T-helper 1 cell (primary cell): ENCODE results near the gene SLC22A4.

Experiments
- DNase-seq, 5 donors: peaks; one replicate each; pipeline ENCODE4 v3.0.0-alpha.2; 2012 to 2020

SLC22A4 gene

DNA sequence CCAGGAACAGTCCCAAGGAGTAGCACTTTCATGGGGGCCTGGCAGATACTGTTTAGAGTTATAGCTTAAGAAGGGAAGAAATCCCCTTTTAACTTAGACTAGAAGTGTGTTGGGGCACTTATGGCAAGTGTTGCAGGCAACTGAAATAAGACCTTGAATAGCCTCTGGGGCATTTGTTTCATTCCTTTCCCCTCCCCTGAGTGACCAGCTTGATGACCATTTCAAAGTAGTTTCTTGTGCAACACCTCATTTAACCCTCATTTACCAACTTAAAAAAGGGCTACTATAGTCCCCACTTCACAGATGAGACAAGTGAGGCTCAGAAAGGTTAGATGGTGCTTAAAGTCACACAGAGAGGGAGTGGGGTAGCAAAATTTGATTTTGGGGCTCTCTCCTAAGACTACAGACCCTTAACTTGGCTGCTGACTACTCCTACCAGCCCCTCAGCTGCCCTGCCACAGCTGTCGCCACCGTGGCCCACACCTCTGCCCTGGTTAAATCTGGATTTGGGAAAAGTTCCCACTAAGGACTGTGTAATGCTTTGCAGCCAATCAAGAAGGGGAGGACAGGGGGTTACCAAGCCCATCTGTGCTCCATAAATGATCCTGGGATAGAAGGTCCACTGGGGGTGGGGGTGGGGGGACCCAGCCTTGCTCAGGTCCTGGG, 31.2 kb upstream of the SLC22A4 start:
- no peak for DNase-seq

DNA sequence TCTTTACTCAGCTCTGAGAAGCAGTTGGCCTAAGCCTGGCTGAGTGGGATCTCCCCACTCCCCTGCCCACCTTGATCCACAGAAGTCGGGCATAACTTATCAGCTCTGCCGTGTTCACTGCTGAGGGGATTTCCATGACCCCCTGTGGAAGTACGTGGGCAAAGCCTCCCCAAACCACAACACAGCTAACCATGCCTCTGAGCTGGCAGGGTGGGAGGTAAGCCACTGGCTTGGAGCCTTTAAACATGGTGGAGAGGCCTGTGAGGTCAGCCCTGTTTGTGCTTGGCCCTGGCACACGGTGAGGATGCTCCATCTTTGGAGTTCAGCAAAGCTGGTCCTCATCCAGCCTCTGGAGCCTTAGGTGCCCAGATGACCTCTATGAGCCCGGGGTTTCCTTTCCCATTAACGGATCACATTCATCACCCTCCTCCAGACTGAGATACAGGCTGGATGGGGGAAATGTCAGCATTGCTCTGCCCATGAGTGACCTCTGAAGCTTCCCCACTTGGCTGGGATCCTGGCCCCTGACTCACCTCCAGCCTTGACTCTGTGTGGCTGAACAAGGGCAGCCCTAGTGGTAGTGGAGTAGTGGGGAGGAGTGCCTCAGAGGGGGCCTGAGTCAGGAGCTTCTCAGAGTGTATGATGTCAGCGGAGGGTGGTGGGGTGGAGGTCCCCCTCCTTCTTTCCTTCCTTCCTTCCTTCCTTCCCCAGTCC, 30.5 kb upstream of the SLC22A4 start:
- DNase-seq = no peak

DNA sequence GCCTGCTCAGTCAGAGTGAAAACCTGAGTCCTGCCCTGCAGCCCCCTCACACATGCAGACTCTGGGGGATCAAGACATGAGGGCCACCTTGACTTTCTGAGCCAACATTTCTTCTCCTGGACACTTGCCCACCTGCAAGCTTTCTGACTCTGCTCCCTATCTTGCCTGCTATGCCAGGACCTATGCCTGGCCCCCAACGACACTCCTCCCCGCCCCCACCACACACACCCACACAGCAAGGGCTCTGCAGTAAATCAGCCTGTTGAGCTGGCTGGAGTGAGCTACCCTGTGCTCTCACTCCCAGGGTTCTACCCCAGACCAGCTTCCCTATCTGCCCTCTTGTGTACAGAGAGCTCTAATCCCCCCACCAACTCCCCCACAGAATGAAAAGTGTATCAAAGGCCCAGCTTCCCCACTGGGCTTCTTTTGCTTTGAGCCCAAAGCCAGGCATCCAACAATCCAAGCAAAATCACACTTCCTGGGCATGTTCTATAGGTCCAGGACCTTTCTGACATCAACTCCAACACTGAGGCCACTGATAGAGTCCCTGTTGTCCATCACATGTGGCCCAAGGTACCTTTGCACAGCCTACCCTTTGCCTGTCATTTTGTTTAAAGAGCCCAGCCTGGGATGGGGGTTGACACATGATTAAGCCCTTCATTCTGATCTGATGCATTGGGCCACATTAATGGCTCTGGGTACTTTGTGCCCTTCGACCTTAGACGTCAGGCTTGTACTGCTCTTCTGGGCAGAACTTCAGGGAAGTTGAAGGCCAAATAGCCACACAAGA, 29.5 kb upstream of the SLC22A4 start:
- no peak for DNase-seq

DNA sequence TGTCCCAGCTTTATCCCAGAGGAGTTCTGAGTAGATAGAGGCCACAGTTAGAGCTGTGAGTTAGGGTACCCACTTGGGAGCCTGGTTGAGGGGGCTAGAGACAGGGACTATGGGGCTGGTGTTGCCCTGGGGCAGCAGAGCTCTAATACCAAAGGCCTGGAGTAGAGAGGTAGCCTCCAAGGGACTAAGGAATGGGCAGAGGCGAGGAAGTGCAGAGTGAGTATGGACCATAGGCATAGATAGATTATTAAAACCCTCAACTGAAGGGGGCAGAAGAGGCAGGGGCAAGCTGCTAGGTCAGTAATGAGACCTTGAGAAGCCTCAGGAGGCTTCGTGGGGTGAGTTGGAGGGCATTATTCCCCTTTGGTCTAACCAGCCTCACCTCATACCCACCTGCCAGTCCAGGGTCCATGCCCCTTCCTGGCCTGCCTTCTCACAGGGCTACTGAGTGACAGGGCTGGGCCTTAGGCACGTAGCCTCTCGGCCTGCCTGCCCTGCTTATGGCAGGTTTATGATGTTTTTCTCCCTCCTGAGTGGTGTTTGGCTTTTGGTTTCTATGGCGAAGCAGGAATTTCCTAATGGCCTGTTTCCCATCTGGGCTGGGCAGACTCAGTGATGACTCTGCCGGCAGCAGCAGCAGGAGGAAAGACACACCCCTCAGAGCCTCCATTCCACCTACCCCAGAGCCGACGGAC, 28.7 kb upstream of the SLC22A4 start:
- DNase-seq = no peak

DNA sequence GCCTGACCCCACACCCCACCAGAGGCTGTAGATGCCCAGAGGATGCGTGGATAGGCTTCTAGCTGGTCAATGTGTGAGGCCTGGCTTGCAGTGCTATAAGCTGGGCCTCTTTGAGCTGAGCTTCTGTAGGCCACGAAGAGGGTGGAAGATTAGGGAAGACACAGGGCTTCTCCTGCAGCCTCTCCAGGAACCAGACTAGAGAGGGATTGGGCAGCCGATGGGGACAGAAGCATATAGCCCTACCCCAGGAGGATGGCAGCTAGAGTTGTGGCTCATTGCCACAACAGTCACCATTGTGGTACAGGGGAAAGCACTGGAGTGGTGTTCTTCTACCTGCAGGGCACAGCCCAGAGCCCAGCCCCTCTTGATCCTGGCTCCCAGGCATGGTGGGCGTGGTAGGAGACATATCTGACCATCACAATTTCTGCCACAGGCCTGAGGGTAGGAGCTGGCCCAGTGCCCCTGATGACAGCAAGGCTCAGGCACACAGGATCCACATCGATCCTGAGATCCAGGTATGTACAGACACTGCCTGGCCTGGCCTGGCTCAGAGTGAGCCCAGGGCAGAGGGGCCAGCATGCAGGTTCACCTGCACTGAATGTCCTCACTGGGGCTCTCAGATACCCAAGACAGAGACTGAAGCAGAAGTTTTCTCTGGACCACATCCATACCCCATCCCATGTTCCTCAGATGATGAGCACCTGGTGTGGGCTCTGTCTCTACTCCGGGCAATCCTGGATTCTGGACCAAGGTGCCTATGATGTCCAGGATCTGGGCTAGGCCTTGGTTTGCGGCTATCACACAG, 28.0 kb upstream of the SLC22A4 start:
- DNase-seq = no peak

DNA sequence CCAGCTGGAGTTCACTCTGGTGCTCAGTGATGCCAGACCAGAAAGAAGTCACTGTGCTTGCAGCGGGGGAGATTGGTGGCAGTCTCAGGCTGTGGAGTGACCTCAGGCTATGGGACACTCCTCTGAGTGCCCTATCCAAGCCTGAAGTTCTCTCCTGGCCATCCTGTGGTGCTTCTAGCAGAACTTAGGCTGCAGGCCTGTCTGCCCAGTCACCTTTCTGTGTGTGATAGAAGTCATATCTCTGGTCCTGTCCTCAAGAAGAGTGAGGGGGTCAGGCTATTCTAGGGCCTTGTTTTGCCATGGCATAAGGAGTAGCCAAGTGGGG, 27.4 kb upstream of the SLC22A4 start:
- DNase-seq = no peak

DNA sequence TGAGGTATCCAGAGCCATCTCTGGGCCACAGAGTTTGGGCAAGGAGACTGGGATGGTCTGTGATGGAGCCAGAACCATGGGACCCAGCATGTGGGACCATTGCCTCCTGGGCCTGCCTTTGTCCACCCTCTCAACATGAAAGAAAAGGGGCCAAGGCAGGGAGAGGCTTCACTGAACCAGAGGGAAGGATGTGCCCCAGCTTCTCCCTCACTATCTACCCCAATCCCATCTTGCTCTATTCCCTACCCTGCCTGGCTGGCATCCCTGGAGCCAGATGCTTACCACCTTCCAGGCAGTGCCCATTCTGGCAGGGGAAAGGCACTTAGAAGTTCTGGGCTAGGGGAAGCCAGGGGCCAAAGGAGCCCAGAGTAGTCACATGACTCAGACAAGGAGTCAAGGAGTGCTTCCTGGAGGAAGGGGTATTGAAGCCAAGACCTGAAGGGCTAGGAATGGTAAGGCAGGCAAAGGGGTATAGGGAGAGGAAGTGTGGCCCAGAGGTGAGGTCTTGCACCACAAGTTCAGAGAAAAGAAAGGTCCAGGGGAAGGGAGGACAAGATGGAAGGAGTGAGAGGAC, 26.9 kb upstream of the SLC22A4 start:
- DNase-seq = no peak

DNA sequence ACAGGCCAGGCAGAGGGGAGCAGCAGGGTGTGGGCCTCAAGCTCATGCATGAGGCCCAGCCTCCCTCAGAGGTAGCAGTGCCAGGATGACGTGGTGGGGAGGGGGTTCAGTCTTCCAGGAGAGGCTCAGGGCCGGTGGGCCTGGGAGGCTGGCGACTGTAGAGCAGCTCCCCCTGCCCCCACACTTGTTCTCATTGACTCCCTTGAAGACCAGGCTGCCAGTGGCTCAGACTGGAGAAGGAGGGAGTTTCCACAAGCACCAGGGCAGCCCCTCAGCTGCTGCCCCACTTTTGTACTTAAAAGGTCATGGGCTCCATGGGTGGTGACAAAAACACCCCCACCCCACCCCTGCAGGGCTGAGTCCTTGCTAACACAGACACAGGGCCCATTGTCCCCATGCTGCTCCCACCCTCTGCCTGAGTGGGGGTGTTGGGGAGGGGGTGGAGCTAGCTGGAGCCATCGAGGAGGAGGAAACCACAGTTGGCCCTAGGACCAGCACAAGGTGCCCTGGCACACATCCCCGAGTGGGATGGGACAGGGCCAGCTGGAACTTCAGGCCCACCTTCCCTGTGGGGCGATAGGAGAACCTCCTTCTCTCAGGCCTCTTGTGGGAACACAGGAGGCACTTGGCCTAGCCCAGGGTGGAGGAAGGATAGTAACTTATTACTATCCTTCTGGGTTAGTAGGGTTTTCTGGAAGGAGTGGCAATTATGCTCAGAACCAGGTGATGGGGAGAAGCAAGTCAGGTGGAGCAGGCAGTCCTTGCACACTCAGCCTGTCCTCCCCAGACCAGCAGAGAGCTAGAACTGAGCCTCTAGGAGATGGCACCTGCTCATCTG, 26.0 kb upstream of the SLC22A4 start:
- no peak for DNase-seq

DNA sequence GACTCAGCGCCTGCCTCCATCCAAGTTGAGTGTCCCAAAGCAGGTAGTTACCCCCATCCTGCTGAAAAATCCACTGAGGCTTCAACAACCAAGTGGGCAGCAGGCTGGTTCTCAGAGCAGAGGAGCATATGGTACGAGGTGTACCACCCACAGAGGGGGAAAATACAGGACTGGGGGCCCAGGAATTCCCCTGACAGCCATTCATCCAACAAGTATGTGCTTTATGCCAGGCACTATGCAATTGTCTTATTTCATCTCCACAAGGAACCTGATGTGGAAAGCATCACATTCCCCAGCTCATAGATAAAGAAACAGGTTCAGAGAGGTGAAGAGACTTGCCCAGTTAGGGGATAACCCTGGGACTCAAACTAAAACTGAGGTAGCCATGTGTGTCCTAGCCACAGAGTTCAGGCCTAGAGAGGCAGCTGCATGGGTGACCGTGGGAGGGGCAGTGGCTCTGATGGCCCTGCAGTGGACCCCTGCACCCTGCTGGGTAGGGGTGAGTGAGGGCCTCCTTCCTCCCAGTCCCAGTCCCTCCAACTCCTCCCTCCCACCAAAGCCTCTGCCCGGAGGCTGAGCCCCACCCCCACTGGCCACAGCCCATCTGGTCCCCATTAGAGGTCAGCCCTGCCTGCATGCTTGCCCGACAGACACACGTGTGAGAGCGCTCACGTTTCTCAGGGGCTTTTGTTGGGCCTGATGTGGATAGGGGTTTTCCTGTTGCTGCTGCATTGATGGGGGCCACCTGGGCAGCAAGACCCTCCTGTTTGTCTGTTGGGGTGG, 25.2 kb upstream of the SLC22A4 start:
- DNase-seq = no peak

DNA sequence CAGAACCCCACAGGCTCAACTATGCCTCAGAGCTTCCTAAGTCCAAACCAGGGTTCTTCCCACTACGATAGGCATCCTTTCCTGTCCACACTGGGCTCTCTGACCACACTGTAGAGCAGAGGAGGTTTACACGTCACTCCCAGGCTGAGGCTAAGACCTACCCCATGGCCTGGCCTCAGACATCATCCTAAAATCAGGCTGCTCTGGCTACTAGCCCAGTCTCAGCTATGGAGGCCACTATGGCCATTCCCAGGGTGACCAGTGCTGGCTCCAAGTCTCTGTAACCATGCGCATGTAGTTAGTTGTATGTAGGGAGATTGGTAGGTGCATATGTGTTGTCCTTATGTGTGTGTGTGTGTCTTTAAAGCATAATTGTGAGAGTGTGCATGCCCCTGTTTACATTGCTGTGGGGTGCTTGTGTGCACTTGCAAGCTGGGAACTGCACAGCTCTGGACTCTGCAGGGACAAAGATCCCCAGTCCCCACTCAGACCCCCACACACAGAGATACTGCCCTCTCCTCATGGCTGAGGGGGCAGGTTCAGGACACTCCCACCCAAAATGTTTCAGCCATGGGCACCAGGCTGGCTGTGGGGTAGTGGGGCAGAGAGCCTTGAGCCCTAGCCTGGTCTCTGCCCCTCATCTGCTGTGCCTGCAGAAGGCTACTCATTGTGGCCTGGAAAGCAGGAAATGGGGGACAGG, 24.4 kb upstream of the SLC22A4 start:
- no peak for DNase-seq

DNA sequence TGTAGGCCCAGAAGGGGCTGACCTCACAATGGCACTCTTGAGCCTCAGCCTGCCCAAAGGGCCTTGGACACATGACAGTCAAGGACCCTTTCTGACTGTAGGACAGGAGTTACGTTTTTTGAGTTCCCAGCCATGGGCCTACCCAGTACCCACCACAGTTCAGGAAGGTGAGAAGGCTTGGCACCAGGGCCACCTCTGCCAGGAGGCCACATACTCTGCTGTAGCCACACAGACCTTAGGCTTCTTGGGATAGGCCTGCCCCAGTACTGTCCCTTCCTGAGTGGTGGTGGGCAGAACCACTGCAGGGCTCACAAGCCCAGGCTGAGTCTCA, 23.9 kb upstream of the SLC22A4 start:
- DNase-seq = no peak

DNA sequence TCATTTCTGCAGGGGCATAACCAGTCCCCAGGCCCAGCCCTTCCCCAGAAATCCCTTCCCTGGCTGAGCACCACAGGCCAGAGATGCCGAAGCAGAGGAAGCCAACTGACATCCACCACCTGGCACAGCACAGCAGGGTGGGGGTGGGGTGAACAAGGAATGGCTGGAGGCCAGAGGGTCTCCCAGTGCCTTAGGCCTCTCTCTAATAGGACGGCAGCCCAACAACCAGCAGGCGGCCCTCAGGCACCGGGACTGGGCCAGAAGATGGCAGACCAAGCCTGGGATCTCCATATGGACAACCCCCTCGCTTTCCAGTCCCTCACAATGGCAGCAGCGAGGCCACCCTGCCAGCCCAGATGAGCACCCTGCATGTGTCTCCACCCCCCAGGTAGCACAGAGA, 23.5 kb upstream of the SLC22A4 start:
- no peak for DNase-seq

DNA sequence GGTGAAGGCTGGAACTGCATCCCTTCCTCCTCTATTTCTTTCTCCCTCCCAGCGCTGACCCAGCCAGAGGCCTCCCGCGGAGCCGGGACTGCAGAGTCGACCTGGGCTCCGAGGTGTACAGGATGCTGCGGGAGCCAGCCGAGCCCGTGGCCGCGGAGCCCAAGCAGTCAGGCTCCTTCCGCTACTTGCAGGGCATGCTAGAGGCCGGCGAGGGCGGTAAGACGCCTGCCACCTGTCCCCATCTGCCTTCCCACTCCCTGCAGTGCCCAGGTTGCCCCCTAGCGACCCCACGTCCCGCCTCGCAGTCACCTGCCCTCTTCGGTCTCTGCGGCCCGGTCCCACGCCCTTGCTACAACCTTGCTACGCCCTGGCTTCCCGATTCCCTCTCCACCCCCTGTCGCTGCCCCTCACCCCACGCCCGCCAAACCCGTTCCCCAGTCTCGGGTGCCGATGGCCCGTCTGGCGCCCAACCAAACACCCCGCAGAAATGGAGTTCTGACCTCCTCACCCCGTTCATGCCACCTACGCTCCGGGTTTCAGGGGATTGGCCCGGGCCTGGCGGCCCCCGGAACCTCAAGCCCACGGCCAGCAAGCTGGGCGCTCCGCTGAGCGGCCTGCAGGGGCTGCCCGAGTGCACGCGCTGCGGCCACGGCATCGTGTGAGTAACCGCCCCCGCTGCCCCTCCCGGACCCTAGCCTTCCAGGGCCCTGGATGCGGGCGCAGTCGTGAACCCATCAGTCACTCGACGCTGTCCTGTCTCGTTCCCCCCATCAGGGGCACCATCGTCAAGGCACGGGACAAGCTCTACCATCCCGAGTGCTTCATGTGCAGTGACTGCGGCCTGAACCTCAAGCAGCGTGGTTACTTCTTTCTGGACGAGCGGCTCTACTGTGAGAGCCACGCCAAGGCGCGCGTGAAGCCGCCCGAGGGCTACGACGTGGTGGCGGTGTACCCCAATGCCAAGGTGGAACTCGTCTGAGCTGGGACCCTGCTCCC, 22.6 kb upstream of the SLC22A4 start:
- peak in 1 of 5 donors; percentile 13 for DNase-seq

DNA sequence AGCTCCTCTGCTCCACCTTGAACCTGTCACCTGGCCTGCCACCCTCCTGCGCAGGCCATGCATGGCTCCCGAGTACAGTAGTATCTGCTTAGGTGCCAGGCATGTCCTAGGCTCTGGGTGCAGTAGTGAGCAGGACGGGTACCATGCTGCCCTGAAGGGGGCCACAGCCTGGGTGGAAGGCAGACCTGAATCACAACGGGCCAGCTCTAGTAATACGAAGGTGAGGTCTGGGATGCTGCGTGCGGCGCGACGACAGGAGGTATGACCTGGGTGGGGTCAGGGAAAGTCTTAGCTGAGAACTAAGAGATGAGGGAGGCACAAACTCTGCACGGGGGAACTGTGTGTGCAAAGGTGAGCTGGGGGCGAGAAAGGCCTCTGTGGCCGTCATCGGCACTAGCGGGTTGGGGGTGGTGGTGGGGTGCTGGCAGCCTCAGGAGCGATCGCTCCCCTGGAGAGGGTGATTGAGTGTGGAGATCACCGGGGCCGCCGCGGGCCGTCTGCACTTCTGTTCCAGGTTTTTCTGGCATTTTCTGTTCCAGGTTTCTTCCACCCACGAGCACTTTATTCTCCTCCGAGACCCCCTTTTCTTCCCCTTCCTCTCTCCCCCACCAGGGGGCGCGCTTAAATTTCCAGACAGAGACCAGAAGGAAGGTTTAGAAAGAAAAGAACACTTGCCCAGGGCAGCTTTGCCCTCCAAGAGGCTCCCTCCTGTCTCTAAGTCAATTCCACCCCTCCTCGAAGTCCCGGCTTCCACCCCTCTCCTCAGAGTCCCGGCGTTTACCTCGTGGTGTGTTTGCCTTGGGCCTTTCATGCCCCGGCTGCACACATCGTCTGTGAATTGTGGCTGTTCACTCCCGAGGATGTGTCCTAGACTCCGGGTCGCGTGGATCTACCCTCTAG, 21.6 kb upstream of the SLC22A4 start:
- peak in 4 of 5 donors; percentile 32 to 49 (median 40) for DNase-seq

DNA sequence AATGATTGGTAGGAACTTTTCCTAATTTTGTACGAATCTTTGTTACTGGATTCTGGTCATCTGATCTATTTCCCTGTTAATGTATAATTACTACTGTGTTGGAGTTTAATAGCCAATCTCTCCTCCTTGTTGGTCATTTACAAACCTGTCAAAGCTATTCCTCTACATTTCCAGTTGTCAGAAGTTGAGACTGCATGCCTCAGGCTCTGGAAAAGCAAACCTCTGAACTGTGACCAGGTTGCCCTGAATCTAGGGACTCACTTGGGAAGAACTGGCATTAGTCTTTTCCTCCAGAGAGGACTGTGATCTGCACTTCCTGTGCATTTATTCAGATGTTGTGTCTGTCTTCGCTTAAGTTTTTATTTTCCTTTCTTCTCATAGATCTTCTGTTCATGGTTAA, 20.6 kb upstream of the SLC22A4 start:
- no peak for DNase-seq

DNA sequence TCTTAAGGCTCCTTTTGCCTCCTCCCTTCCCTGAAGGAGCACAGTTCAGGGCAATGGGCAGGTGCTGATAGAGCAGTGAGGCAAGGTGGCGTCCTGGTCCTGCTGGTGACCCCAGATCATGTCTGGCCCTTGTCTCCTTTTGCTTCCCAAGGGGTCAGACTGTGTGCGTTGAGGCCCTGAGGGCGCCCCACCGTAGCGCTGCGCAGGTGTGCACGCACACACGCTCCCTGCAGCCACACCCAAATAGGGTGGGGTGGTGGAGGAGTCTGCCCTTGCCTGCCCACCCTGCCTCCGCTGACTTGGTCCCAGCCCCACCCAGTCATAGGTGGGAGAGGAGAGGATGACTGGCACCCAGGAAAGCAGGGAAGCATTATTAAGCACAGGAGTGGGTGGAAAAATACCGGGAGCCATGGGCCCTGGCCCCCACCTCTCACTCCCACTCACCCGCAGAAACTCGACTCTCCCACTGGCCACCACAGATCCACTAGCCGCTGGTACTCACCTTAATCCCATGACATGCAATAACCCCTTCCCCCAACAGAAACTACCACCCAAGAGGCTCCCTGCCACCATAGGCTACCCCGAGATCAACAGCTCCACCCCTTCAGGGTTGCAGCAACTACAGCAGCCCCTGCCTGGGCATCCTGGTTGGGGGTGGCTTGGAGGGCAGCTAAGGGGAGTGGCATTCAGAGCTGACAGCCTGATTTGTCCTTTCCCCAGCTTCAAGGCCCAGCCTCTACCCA, 20.0 kb upstream of the SLC22A4 start:
- no peak for DNase-seq
